ENCODE results near the gene VAMP2.

VAMP2 gene

GRCh38 chr17:8162233-8162996 lies at the start of gene VAMP2:
VAMP2 (minus strand) TSS chr17:8162948; CDS start chr17:8162879, 69 bp downstream.
- DNase-seq (ENCODE audit: low spot score) = no peak

- no peak for DNase-seq (ENCODE audit: low spot score)
These were observed 48.2 kb upstream of the VAMP2 start for GRCh38 chr17:8210761-8211458.

GRCh38 chr17:8209907-8210760 lies 47.4 kb upstream of the VAMP2 start, which contains the start of gene AURKB:
AURKB (minus strand) TSS chr17:8210575; CDS start chr17:8210224, 351 bp downstream.
- peak; percentile 94 for DNase-seq (ENCODE audit: low spot score)

GRCh38 chr17:8206536-8206935 lies 43.8 kb upstream of the VAMP2 start:
- DNase-seq (ENCODE audit: low spot score) = no peak

- DNase-seq (ENCODE audit: low spot score) = no peak
These were observed 42.2 kb upstream of the VAMP2 start for GRCh38 chr17:8204761-8205555.

- DNase-seq (ENCODE audit: low spot score) = peak; percentile 79
These were observed 29.5 kb upstream of the VAMP2 start for GRCh38 chr17:8192070-8192815.

- no peak for DNase-seq (ENCODE audit: low spot score)
These were observed 27.8 kb upstream of the VAMP2 start for GRCh38 chr17:8190506-8190905.

- peak; percentile 92 for DNase-seq (ENCODE audit: low spot score)
These were observed 27.1 kb upstream of the VAMP2 start, which contains the start of gene BORCS6 for GRCh38 chr17:8189711-8190477. BORCS6 (minus strand) TSS chr17:8190180; CDS start chr17:8190140, 40 bp downstream.

GRCh38 chr17:8189041-8189710 lies 26.4 kb upstream of the VAMP2 start:
- DNase-seq (ENCODE audit: low spot score) = no peak

- no peak for DNase-seq (ENCODE audit: low spot score)
These were observed 25.6 kb upstream of the VAMP2 start for GRCh38 chr17:8188263-8188839.

- DNase-seq (ENCODE audit: low spot score) = peak; percentile 97
These were observed 24.9 kb upstream of the VAMP2 start for GRCh38 chr17:8187517-8188262.

- peak; percentile 91 for DNase-seq (ENCODE audit: low spot score)
These were observed 24.2 kb upstream of the VAMP2 start for GRCh38 chr17:8186787-8187516.

GRCh38 chr17:8186446-8186786 lies 23.7 kb upstream of the VAMP2 start:
- DNase-seq (ENCODE audit: low spot score) = no peak

- peak; percentile 77 for DNase-seq (ENCODE audit: low spot score)
These were observed 23.1 kb upstream of the VAMP2 start for GRCh38 chr17:8185582-8186445.

GRCh38 chr17:8176998-8177731 lies 14.4 kb upstream of the VAMP2 start:
- no peak for DNase-seq (ENCODE audit: low spot score)
